ENCODE results near the gene DPY19L3.

DNA sequence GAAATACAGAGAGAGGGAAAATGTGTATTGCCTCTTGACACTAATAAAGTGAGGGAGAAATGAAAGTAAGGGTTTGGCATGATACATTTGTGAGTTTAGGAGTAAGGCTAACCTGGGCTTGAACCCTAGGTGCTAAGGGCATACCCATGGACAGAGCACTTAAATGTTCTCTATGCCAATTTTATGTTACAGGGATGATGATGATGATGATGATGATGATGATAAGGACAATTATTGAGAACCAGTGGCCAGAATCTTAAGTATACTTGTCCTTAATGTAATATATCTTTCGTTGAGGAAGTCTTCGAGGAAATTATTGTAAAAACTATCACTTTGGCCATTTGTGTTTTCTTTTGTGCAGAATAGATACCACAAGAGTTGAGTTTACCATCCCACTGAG is 33.2 kb downstream of the DPY19L3 start:
- no peak for TF ChIP-seq EZH2 (IDR thresholded peaks at IDR 0.05; ENCODE audit: borderline replicate concordance)
- TF ChIP-seq, protein P1, sequence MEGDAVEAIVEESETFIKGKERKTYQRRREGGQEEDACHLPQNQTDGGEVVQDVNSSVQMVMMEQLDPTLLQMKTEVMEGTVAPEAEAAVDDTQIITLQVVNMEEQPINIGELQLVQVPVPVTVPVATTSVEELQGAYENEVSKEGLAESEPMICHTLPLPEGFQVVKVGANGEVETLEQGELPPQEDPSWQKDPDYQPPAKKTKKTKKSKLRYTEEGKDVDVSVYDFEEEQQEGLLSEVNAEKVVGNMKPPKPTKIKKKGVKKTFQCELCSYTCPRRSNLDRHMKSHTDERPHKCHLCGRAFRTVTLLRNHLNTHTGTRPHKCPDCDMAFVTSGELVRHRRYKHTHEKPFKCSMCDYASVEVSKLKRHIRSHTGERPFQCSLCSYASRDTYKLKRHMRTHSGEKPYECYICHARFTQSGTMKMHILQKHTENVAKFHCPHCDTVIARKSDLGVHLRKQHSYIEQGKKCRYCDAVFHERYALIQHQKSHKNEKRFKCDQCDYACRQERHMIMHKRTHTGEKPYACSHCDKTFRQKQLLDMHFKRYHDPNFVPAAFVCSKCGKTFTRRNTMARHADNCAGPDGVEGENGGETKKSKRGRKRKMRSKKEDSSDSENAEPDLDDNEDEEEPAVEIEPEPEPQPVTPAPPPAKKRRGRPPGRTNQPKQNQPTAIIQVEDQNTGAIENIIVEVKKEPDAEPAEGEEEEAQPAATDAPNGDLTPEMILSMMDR (IDR thresholded peaks at IDR 0.05; ENCODE audit: poor library complexity), result no peak
